NCI-H2107 treated with DMSO at 0.1 percent for 48 hours (cell line): ENCODE measurements around the gene CACFD1.

Experiments
- DNase-seq: peaks from one replicate; lab custom pipeline; 2025; ENCODE audit not compliant: unreplicated experiment; lab: John Stamatoyannopoulos, UW

CACFD1 gene

GRCh38 chr9:133463864-133464615, 4.3 kb downstream of the CACFD1 start:
- DNase-seq, result no peak

- DNase-seq, result no peak
These were observed 4.9 kb downstream of the CACFD1 start for GRCh38 chr9:133464638-133465037.

DNA sequence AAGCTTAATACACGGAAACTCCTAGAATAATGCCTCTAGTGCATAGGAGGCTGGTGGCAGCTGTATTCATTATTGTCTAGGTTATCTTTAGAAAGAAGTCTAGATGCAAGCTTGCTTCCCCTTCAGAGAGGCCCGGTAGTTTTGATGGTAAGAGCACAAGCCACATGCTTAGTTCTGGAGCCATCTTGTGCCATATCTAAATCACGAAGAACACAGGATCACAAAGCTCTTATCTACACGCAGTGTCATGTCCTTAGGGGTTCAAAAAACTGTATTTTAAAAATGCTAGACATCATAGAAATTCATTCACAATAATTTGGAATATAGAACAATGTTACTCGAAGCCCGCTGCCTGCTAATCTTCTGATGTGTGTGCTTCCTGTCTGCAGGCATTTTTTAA, 6.2 kb downstream of the CACFD1 start:
- no peak for DNase-seq

- DNase-seq, result no peak
These were observed 7.3 kb downstream of the CACFD1 start for GRCh38 chr9:133467101-133467500.

DNA sequence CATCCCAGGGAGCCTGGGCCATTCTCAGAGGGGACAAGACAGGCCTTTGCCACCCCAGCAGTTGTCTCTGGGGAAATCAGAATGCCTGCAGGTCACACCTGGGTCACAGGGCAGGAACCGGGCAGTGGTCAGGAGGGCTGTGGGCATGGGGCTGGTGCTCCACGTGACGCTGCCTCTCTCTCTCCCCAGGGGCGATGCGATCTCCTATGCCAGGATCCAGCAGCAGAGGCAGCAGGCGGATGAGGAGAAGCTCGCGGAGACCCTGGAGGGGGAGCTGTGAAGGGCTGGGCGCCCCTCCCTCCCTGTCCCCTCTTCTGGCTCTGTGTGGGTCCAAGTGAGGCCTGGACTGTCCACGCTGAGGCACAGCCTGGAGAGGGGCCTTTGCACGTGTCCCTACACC, 8.6 kb downstream of the CACFD1 start:
- DNase-seq, result no peak

GRCh38 chr9:133468777-133469421, 9.1 kb downstream of the CACFD1 start:
- no peak for DNase-seq

GRCh38 chr9:133470427-133470924, 10.7 kb downstream of the CACFD1 start:
- no peak for DNase-seq

DNA sequence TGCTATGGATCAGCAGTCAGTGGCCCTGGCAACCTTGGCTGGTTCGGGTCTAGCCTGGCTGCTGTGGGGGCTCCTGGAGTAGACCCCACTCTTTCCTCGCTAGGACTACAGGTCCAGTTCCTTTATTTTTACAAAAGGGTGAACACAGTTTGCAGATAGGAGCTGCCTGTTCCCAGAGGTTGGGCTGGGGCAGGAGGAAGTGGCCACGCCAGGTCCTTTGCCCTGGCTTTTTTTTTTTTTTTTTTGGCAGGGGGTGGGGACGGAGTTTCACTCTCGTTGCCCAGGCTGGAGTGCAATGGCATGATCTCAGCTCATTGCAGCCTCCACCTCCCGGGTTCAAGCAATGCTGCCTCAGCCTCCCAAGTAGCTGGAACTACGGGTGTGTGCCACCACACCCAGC, 11.2 kb downstream of the CACFD1 start:
- no peak for DNase-seq

- no peak for DNase-seq
These were observed 11.9 kb downstream of the CACFD1 start for GRCh38 chr9:133471551-133472276.

- DNase-seq, result no peak
These were observed 12.5 kb downstream of the CACFD1 start for GRCh38 chr9:133472277-133472645.

- DNase-seq, result no peak
These were observed 13.1 kb downstream of the CACFD1 start for GRCh38 chr9:133472753-133473378.

GRCh38 chr9:133473743-133474142, 14.0 kb downstream of the CACFD1 start:
- DNase-seq, result no peak

GRCh38 chr9:133474215-133474614, 14.4 kb downstream of the CACFD1 start:
- no peak for DNase-seq

GRCh38 chr9:133474853-133475252, 15.1 kb downstream of the CACFD1 start:
- no peak for DNase-seq

DNA sequence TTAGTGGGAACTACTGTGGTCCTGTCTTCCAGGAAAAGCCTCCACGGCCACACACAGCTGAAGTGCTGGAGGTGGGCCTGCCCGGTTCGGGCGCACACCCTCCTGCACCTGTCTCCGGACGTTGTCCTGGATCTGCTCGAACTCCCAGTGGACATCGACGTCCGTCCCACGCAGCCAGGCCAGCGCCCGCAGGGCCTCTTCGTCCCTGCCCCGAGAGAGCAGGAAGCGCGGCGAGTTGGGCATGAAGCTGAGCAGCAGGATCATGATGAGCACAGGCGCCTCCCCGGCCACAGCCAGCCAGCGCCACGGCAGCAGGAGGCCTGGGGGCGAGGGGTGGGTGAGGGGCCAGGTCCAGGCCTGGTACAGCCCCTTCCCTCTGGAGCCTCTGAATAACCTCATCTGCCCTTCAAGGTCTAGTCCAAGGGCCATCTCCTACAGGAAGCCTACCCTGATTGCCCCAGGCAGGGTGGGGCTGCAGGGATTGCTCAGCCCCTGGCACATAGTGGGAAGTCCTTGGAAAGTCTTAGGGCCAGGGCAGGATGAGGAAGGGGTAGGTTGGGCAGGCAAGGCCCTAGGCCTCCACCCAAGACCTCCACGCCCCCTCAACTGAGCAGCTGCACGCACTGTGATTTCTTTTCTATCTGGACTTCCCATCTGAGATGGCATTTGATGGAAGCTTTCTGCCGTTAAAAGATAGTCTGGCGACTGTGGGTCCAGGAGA, 15.7 kb downstream of the CACFD1 start:
- no peak for DNase-seq

- no peak for DNase-seq
These were observed 16.5 kb downstream of the CACFD1 start for GRCh38 chr9:133476036-133476931.

DNA sequence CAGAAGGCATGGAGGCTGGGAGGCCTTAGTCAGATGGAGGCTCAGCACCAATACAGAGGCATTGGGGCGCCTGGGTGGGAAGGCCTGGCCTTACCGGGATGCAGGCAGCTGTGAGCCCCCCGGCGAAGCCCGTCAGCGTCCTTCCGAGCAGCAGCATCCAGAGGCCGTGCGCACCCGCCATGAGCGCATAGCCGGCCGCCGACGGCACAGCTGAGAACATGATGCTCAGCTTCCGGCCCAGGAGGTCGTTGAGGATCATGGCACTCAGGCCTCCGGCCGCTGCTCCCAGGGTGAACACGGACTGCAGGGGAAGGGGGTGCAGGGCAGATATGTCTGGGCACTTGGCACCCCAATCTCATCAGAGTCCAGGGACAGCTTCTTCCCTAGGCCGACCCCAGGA, 17.2 kb downstream of the CACFD1 start:
- no peak for DNase-seq

DNA sequence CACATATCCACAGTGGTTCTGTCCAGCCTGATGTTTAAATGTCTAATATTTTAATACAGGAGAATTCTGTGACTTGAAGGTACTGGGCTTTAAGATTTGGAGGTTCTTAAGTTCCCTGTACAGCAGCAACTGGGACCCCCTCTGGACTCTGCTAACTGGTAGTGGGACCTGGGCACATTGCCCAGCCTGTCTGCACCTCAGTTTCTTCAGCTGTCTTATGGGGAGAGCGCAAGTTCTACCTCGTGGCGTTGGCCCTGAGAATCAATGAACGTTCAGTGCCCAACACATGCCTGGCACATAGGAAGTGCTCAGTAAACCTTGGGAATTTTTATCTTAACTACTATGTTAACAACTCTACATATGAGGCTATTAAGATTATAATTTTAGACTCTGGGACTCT, 17.7 kb downstream of the CACFD1 start:
- no peak for DNase-seq

DNA sequence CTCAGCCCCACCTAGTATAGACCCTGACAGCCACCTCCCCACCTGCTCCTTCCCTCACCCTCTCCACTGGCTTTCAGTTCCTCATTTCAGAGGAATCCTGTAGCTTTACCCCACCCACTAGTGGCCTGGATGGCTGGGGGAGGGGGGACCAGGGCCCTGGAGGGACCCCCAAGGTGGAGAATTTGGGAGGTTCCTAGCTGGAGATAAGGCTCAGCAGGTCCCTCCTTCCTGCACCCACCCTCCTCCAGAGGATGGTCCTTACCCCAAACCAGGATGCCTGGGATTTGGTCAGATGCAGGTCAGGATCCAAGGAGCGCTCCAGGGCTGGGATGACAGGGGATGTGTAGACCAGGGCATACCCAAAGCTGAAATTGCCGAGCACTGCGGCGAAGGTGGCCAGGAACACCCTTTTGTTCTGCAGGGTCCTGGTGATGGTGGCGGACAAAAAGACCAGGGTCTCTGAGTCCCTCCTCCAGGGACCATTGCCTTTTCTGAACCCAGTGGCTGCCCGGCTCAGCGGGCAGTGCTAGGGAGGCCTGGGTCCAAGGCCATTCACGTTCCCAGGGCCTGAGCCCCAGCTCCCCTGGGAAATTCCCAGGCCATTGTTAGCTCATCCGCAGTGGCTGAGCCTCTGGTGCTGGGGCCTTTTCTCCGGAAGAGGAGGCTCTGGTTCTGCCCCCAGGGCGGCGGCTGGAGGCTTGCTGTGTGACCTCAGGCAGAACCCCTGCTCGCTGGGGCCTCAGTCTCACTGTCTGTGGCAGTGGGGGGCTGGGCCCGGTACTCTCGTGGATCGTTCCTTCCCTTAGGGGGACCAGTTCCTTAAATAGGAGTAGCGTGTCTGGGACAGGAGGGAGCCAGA, 18.4 kb downstream of the CACFD1 start:
- no peak for DNase-seq
